SK-N-SH treated with all-trans-retinoic acid at 6 μM for 48 hours (cell line): Measurements from ENCODE around the gene EFNA1.
A peak's percentile ranks its signal among the peaks of the same experiment; 100 is the strongest.

ENCODE experiments used
- ATAC-seq: fragments of 200-7000 bp; cut with Tn5 transposase; 3 replicates; pipeline ENCODE4 v1.9.1; 2020; ENCODE audit warnings: mild to moderate bottlenecking, moderate library complexity
- ARNTL ChIP-seq: fragments of 450-650 bp; formaldehyde crosslinking; IDR thresholded peaks from 2 replicates; pipeline ENCODE4 v1.5.0; 2020; ENCODE audit warnings: low read depth, mild to moderate bottlenecking, moderate library complexity, borderline replicate concordance
- BACH2 ChIP-seq: fragments of 250-450 bp; sonication (Bioruptor Pico); IDR thresholded peaks from 2 replicates; pipeline ENCODE4 v1.9.0; 2021; ENCODE audit warnings: mild to moderate bottlenecking, borderline replicate concordance
- ESRRG ChIP-seq: fragments of 250-450 bp; sonication (Bioruptor Pico); IDR thresholded peaks from 2 replicates; pipeline ENCODE4 v1.6.1; 2021; ENCODE audit warnings: mild to moderate bottlenecking
- GLIS3 ChIP-seq: fragments of 250-450 bp; sonication (Bioruptor Pico); IDR thresholded peaks from 2 replicates; pipeline ENCODE4 v1.5.0; 2020; ENCODE audit warnings: mild to moderate bottlenecking, moderate library complexity
- ISL1 ChIP-seq: fragments of 250-450 bp; sonication (Bioruptor Pico); IDR thresholded peaks from 2 replicates; pipeline ENCODE4 v2.1.2; 2022; ENCODE audit warnings: mild to moderate bottlenecking, moderate library complexity
- OSR1 ChIP-seq: fragments of 250-450 bp; sonication (Bioruptor Pico); IDR thresholded peaks from 2 replicates; pipeline ENCODE4 v1.8.0; 2022; ENCODE audit warnings: moderate library complexity, mild to moderate bottlenecking, inconsistent platforms
- RARB ChIP-seq: fragments of 250-450 bp; sonication (Bioruptor Pico); IDR thresholded peaks from 2 replicates; pipeline ENCODE4 v1.8.0; 2021; ENCODE audit warnings: mild to moderate bottlenecking, moderate library complexity
- SNAI2 ChIP-seq: fragments of 250-450 bp; sonication (Bioruptor Pico); IDR thresholded peaks from 2 replicates; pipeline ENCODE4 v1.5.0; 2020; ENCODE audit warnings: mild to moderate bottlenecking, moderate library complexity
- TCF4 ChIP-seq: fragments of 250-450 bp; sonication (Bioruptor Pico); IDR thresholded peaks from 2 replicates; pipeline ENCODE4 v1.8.0; 2021; ENCODE audit warnings: mild to moderate bottlenecking, moderate library complexity, borderline replicate concordance
- TOX ChIP-seq: fragments of 250-450 bp; sonication (Bioruptor Pico); IDR thresholded peaks from 2 replicates; pipeline ENCODE4 v1.8.0; 2021; ENCODE audit warnings: mild to moderate bottlenecking, moderate library complexity, borderline replicate concordance
- ZC3H10 ChIP-seq: fragments of 250-450 bp; sonication (Bioruptor Pico); IDR thresholded peaks from 2 replicates; pipeline ENCODE4 v1.5.1; 2021; ENCODE audit warnings: mild to moderate bottlenecking, moderate library complexity
- ZFP3 ChIP-seq: fragments of 250-450 bp; sonication (Bioruptor Pico); IDR thresholded peaks from 2 replicates; pipeline ENCODE4 v1.5.0; 2020; ENCODE audit warnings: mild to moderate bottlenecking, moderate library complexity
- ZFP30 ChIP-seq: fragments of 450-650 bp; formaldehyde crosslinking; IDR thresholded peaks from 2 replicates; pipeline ENCODE4 v1.5.0; 2022; ENCODE audit warnings: mild to moderate bottlenecking, moderate library complexity
- ZNF565 ChIP-seq: fragments of 450-650 bp; formaldehyde crosslinking; conservative IDR thresholded peaks from 2 replicates; pipeline ENCODE4 v1.5.0; 2020; ENCODE audit warnings: low read depth, mild to moderate bottlenecking, moderate library complexity
- ZNF70 ChIP-seq: fragments of 450-650 bp; formaldehyde crosslinking; IDR thresholded peaks from 2 replicates; pipeline ENCODE4 v1.5.0; 2020; ENCODE audit warnings: mild to moderate bottlenecking, moderate library complexity
- ZNF8 ChIP-seq: fragments of 450-650 bp; formaldehyde crosslinking; IDR thresholded peaks from 2 replicates; pipeline ENCODE4 v1.5.0; 2020; ENCODE audit warnings: mild to moderate bottlenecking, moderate library complexity
- TF ChIP-seq, protein P1 (sequence below): fragments of 250-450 bp; sonication (Bioruptor Pico); IDR thresholded peaks from 2 replicates; pipeline ENCODE4 v1.5.0; 2020; ENCODE audit warnings: mild to moderate bottlenecking, moderate library complexity
- TF ChIP-seq, protein P2 (sequence below): fragments of 250-450 bp; sonication (Bioruptor Pico); IDR thresholded peaks from 2 replicates; pipeline ENCODE4 v1.8.0; 2020; ENCODE audit warnings: mild to moderate bottlenecking, moderate library complexity, borderline replicate concordance
- TF ChIP-seq, protein P3 (sequence below): fragments of 250-450 bp; sonication (Bioruptor Pico); IDR thresholded peaks from 2 replicates; pipeline ENCODE4 v1.5.1; 2020; ENCODE audit warnings: low read depth, mild to moderate bottlenecking, moderate library complexity
- TF ChIP-seq, protein P4 (sequence below): fragments of 250-450 bp; sonication (Bioruptor Pico); IDR thresholded peaks from 2 replicates; pipeline ENCODE4 v1.8.0; 2021; ENCODE audit warnings: low read depth, mild to moderate bottlenecking, moderate library complexity, borderline replicate concordance

EFNA1 gene

DNA sequence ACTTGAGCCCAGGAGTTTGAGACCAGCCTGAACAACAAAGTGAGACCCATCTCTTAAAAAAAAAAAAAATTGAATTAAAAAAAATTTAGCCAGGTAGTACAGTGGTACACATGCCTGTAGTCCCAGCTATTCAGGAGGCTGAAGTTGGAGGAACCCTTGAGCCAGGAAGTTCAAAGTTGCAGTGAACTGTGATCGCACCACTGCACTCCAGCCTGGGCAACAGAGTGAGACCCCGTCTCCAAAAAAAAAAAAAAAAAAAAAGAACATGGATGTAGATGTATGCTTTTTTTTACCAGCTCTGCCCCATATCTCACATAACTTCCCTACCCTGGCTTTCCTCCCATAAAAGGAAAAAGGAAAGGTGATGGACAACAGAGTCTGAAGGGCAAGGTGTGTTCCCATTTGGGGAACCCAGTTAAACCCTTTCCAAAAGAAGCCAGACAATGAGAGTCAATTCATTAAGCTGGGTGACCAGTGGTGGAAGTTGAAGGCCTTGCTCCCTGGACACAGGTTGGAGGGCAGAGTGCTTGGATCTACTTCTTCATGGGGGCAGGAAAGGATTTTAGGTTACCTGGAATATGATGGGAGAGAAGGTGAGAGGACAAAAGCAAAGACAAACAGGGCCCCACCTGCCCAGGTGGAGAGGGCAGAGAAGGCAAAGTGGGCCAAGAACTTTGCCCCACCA is 42.6 kb downstream of the EFNA1 start:
- ATAC-seq: no peak

DNA sequence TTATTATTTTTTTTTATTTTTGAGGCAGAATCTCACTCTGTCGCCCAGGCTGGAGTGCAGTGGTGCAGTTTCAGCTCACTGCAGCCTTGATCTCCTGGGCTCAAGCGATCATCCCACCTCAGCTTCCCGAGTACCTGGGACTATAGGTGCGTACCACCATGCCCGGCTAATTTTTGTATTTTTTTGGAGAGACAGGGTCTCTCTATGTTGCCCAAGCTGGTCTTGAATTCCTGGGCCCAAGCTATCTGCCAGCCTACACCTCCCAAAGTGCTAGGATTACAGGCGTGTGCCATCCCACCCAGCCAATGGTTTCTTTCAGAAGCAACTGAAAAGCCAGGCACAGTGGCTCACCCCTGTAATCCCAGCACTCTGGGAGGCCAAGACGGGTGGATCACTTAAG is 43.1 kb downstream of the EFNA1 start:
- ATAC-seq: no peak
- no peak for TF ChIP-seq ZNF565 (CRISPR knock-in tag)
- TF ChIP-seq ZNF70: no peak
- TF ChIP-seq, protein P1, sequence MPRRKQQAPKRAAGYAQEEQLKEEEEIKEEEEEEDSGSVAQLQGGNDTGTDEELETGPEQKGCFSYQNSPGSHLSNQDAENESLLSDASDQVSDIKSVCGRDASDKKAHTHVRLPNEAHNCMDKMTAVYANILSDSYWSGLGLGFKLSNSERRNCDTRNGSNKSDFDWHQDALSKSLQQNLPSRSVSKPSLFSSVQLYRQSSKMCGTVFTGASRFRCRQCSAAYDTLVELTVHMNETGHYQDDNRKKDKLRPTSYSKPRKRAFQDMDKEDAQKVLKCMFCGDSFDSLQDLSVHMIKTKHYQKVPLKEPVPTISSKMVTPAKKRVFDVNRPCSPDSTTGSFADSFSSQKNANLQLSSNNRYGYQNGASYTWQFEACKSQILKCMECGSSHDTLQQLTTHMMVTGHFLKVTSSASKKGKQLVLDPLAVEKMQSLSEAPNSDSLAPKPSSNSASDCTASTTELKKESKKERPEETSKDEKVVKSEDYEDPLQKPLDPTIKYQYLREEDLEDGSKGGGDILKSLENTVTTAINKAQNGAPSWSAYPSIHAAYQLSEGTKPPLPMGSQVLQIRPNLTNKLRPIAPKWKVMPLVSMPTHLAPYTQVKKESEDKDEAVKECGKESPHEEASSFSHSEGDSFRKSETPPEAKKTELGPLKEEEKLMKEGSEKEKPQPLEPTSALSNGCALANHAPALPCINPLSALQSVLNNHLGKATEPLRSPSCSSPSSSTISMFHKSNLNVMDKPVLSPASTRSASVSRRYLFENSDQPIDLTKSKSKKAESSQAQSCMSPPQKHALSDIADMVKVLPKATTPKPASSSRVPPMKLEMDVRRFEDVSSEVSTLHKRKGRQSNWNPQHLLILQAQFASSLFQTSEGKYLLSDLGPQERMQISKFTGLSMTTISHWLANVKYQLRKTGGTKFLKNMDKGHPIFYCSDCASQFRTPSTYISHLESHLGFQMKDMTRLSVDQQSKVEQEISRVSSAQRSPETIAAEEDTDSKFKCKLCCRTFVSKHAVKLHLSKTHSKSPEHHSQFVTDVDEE (CRISPR knock-in tag): no peak
- TF ChIP-seq, protein P2, sequence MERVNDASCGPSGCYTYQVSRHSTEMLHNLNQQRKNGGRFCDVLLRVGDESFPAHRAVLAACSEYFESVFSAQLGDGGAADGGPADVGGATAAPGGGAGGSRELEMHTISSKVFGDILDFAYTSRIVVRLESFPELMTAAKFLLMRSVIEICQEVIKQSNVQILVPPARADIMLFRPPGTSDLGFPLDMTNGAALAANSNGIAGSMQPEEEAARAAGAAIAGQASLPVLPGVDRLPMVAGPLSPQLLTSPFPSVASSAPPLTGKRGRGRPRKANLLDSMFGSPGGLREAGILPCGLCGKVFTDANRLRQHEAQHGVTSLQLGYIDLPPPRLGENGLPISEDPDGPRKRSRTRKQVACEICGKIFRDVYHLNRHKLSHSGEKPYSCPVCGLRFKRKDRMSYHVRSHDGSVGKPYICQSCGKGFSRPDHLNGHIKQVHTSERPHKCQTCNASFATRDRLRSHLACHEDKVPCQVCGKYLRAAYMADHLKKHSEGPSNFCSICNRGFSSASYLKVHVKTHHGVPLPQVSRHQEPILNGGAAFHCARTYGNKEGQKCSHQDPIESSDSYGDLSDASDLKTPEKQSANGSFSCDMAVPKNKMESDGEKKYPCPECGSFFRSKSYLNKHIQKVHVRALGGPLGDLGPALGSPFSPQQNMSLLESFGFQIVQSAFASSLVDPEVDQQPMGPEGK: no peak
- no peak for TF ChIP-seq TCF4
- no peak for TF ChIP-seq BACH2 (CRISPR knock-in tag)
- no peak for TF ChIP-seq ZFP3 (CRISPR knock-in tag)
- no peak for TF ChIP-seq ZFP30 (CRISPR knock-in tag)
- TF ChIP-seq ZNF8 (CRISPR knock-in tag): no peak
- no peak for TF ChIP-seq ISL1 (CRISPR knock-in tag)
- no peak for TF ChIP-seq ZC3H10 (CRISPR knock-in tag)
- TF ChIP-seq, protein P3, sequence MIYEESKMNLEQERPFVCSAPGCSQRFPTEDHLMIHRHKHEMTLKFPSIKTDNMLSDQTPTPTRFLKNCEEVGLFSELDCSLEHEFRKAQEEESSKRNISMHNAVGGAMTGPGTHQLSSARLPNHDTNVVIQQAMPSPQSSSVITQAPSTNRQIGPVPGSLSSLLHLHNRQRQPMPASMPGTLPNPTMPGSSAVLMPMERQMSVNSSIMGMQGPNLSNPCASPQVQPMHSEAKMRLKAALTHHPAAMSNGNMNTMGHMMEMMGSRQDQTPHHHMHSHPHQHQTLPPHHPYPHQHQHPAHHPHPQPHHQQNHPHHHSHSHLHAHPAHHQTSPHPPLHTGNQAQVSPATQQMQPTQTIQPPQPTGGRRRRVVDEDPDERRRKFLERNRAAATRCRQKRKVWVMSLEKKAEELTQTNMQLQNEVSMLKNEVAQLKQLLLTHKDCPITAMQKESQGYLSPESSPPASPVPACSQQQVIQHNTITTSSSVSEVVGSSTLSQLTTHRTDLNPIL (CRISPR knock-in tag): no peak
- no peak for TF ChIP-seq TOX (CRISPR knock-in tag)
- TF ChIP-seq OSR1 (CRISPR knock-in tag): no peak
- TF ChIP-seq, protein P4, sequence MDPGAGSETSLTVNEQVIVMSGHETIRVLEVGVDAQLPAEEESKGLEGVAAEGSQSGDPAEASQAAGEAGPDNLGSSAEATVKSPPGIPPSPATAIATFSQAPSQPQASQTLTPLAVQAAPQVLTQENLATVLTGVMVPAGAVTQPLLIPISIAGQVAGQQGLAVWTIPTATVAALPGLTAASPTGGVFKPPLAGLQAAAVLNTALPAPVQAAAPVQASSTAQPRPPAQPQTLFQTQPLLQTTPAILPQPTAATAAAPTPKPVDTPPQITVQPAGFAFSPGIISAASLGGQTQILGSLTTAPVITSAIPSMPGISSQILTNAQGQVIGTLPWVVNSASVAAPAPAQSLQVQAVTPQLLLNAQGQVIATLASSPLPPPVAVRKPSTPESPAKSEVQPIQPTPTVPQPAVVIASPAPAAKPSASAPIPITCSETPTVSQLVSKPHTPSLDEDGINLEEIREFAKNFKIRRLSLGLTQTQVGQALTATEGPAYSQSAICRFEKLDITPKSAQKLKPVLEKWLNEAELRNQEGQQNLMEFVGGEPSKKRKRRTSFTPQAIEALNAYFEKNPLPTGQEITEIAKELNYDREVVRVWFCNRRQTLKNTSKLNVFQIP: no peak
- no peak for TF ChIP-seq SNAI2 (CRISPR knock-in tag)

More for the DNA sequence above, 42.6 kb downstream of the EFNA1 start:
- TF ChIP-seq ZFP3 (CRISPR knock-in tag) (no peak), ISL1 (CRISPR knock-in tag) (no peak), BACH2 (CRISPR knock-in tag) (no peak), ZC3H10 (CRISPR knock-in tag) (no peak), ZNF8 (CRISPR knock-in tag) (no peak), ARNTL (CRISPR knock-in tag) (no peak), ESRRG (CRISPR knock-in tag) (no peak)
- TF ChIP-seq, protein P4: no peak

DNA sequence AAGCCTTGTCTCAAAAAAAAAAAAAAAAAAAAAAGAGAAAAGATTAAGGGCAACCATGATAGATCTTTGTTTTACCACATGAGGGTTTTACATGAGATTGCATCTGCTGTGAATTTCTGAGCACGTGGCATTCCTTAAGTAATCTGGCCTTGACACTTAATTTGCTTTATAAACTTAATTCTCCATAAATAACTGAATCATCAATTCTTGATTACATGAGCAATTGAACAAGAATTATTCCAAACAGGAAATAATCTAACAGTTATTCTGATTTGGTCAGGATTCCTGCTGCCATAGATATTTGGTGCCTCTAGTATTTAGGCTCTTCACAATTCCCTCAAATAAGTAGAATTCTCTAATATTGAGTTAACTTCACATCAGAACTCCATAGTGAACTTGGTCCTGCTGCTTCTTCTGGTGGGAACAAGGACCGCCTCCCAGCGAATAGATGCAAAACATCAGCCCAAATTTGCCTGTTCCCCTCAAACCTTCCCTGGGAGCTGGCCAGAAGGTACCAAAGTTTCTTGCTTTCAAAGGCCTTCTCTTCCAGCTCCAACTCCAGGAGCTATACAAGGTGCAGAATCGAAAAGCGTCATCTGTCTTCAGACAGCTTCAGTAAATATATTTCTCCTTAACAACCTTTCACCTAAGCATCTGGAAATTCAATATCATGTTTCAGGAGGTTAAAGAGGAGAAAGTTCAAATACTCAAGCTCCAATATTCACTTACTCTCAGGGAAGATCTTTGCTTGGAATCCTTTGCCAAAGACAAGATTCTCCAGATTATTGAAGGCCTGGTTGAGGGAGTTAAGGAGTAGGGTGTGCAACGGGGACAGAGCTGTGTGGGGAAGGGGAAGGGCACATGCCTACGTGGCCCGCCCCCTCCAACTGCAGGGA is 44.4 kb downstream of the EFNA1 start:
- TF ChIP-seq ZNF565 (CRISPR knock-in tag) (no peak), OSR1 (CRISPR knock-in tag) (no peak), ESRRG (CRISPR knock-in tag) (no peak), GLIS3 (CRISPR knock-in tag) (no peak), ZNF70 (peak; percentile 91), RARB (CRISPR knock-in tag) (no peak), BACH2 (CRISPR knock-in tag) (no peak)
- TF ChIP-seq, protein P2: no peak
- ATAC-seq: no peak; the same call in 2 of the 3 replicates
